HG03565 (cell line): ENCODE results near the gene GNS.
A peak's percentile ranks its signal among the peaks of the same experiment; 100 is the strongest.

ENCODE experiments used
- ATAC-seq: cut with Tn5 transposase; IDR thresholded peaks from one replicate; pipeline ENCODE4 v1.9.1; 2021; ENCODE audit warnings: mild to moderate bottlenecking, moderate library complexity; ENCODE audit not compliant: unreplicated experiment

GNS gene

DNA sequence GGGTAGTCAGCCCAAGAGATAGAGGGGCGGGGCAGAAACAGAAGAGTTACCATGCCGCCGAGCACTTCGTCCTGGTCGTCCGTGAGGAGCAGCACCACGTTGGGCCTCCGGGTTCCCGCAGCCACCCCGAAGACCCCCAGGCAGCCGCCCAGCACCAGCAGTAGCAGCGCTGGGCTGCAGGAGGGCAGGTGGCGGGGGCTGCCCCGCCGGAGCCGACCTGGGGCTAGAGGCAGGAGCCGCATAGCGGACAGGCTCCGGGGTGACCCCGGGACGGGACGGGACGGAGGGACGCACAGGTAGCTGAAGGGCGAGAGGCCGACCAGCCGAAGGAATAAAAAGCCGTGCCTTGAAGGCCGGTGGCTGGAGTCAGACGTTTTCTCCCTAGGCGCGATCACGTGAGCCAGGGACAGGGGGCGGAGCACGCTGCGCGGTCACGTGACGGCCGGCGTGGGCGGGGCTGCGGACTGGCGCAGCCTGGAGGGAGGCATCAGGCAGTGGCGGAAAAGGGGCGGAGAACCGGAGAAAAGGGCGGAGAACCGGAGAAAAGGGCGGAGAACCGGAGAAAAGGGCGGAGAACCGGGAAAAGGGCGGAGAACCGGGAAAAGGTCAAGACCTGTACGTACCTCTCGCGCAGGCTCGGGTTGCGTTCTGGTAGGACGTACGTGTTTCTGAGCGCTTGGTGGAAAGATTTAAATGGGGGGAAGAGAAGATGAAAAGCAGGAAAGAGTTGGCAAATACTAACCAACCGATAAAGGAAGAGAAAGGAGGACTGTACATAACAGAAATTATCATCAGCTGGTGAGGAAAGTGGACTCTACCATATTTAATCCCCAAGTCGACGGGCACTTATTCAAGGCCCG lies at the start of gene GNS:
Gene GNS, minus strand, starts transcription at position 372 of the 860 bp plus-strand sequence. Its CDS starts 130 bp downstream, at position 242.
- ATAC-seq, result peak; percentile 78

DNA sequence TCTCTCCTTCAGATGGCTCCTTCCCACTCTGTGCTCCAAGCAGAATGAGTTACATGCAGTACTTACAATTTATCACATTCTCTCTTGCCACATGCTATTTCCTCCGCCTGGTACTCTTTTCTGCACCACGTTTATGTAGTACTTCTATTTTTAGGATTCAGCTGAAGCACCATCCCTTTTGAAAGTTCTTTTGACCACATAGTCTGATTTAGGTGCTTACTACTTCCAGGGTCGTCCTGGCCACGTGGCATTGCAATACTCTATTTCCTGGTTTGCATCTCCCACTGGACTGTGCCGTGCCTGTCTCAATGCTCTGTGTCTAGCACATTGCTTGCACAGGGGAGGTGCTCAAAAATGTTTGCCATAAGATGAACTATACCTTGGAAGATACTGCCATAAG lies 48.9 kb upstream of the GNS start:
- ATAC-seq, result peak; percentile 45

DNA sequence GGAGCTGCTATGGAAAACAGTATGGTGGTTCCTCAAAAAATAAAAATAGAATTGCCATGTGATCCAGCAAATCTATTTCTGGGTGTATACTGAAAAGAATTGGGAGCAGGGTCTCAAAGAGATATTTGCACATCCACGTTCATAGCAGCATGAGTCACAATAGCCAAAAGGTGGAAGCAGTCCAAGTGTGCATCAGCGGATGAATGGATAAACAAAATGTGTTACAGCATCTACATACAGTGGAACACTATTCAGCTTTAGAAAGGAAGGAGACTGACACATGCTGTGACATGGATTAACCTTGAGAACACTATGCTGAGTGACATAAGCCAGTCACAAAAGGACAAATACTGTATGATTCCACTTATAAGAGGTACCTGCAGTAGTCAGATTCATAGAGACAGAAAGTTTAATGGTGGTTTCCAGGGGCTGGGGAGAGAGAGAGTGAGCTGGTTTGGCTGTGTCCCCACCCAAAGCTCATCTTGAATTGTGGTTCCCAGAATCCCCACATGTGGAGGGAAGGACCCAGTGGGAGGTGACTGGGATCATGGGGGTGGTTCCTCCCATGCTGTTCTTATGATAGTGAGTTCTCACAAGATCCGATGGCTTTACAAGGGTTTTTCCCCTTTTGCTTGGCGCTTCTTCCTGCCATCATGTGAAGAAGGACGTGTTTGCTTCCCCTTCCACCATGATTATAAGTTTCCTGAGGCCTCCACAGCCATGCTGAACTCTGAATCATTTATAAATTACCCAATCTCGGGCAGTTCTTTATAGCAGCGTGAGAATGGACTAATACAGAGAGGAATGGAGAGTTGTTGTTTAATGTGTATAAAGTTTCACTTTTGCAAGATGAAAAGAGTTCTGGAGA lies 47.6 kb upstream of the GNS start:
- ATAC-seq, result no peak

DNA sequence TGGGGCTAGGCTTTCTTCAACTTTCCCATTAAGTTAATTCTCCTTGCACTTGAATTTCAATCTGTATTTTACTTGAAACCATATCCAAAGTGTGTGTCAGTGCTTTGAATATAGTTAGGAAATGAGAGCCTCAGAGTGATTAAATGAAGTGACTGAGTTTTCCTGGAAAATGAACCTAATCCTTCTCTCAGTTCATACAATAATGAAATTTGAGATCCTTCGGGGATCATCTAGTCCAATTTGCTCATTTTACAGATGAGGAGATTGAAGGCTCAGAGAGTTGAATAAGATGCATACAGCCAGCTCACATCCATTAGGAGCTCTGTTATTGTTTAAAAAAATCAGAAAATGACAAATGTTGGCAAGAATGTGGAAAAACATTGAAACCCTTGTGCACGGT lies 47.0 kb upstream of the GNS start:
- no peak for ATAC-seq

DNA sequence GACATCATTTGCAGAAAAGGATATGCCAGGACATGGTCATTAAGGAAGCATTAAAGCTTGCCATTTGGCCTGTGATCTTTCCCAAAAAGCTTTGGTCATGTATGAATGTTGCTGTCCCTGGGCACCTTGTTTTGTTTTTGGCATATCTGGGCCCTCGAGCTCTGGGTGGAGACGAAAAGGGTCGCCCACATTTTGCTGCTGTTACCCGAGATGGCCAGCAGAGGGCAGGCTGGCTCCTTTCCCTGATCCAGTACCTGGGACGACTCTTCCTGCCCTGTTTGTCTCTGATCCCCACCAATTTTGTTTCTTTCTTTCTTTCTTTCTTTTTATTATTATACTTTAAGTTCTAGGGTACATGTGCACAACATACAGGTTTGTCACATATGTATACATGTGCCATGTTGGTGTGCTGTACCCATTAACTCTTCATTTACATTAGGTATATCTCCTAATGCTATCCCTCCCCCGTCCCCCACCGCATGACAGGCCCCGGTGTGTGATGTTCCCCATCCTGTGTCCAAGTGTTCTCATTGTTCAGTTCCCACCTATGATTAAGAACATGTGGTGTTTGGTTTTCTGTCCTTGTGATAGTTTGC lies 43.1 kb upstream of the GNS start:
- peak; percentile 45 for ATAC-seq

DNA sequence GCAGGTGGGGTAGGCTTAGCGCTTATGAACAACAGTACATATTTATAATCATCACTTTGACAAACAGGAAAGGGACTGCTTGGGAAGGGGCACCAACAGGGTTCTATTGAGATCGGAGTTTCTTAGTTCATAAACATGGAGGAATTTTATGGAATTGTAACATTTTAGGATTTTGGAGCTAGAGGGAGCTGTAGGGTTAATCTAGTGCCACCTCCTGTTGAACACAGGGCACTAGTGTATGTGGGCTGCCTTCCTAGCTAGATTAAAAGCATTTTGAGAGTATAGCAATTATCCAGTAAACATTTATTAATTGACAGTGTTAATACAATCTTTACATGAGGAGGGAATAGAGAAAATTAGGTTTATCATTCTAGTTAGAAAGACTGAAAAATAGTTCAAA lies 42.2 kb upstream of the GNS start:
- ATAC-seq, result no peak

DNA sequence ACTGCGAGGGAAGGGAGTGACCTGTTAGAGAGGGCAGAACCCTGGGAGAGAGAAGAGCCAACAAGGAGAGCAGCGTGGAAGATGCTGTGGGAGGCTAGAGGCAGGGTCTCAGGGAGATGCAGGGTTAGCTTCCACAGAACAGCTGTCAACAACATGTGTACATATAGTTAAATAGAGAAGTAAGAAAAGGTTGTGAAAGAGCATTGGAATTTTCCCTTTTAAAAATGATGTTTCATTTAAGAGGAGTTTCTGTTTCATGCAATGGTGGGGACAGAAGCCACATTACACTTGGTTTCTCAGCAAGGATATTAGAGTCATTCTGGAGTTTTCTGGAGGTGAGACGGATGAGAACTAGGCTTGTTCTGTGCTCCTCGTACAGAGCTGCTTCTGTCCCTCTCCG lies 41.4 kb upstream of the GNS start:
- ATAC-seq, result peak; percentile 40

DNA sequence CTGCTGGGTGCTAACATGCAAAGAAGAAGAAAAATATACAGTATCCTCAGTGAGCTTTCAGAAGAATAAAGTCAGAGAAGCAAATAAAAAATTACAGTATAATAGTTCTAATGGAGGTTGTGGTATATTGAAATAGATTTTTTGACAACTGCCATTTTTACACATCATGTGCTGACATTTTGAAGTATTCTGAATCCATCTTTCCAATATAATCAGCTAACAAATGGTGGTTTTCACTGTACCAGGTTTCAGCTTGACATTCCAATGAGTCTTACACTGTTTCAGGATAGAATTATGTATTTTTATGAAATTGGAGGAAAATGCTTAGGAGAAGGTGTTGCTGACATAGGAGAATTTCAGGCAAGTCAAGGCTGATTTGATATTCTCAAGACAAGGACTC lies 39.0 kb upstream of the GNS start:
- ATAC-seq, result no peak

DNA sequence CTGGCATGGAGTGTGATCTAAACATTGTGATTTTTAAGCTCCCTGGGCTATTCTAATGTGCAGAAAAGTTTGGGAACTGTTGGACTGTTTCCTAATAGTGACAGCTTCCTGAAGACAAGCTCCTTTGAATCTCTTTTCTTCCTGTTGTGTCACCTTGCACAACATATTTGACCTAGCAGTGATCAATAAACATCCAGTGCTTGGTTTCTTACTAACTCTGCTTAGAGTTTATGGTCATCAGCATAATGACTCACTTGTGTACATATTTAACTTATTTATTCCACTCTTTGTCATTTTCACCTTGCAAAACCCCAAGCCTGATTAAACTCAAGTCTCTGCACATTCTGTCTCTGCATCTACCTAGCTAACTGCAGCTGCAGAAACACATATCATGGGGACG lies 38.0 kb upstream of the GNS start:
- ATAC-seq, result no peak

DNA sequence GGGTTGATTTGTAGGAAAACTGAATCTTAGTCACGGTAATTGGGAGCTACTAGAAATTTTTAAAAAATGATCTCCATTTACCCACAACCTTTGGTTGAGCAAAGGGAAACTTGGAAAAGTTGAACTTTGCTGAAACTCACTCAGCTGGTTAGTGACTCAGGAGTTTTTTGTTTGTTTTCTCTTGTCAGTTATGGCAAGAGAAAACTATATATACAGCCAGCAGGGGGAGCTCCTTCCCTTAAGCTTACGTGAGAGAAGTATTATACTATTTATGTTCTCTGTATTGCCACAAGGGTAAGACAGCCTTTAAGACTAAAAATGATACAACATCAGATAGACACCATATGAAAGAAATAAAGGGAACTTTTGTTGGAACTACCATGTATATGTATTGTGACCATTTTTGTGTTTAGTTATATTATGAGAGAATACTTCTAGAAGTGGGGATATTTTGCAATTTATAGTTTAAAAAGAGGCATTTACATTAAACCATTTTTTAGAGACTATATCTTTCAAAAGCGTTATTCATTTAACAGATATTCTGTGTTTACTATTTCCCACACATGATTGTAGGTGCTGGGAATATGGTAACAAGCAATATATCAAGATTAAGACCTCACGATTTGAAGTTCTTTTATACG lies 37.1 kb upstream of the GNS start:
- ATAC-seq, result peak; percentile 77

DNA sequence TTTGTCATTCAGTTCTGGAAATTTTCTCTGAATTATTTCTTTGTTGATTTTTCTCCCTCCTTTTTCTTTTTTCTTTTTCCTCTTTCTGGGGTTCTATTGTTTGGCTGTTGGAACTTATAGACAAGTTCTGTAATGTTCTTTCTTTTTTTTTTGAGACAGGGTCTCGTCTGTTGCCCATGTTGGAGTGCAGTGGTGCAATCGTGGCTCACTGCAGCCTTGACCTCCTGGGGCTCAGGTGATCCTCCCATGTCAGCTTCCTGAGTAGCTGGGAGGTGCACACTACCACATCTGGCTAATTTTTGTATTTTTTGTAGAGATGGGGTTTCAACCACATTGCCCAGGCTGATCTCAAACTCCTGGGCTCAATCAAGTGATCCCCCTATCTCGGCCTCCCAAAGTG lies 35.1 kb upstream of the GNS start:
- no peak for ATAC-seq

DNA sequence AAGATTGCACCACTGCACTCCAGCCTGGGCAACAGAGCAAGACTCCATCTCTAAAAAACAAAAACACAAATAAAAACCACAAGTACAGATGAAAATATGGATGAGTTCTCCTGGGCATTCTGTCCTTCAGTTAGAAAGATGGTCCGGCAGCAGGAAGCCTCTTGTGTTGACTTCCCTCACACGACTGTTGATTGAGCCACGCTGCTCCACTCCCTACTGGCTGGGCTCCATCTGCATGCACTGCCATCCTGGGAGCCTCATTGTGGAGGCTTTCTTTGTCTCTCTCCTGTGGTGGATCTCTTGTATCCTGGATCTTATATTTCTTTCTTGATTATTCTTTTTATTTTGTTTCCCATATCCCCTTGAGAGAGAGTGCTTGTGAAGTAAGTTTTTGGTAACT lies 34.4 kb upstream of the GNS start:
- ATAC-seq, result no peak

DNA sequence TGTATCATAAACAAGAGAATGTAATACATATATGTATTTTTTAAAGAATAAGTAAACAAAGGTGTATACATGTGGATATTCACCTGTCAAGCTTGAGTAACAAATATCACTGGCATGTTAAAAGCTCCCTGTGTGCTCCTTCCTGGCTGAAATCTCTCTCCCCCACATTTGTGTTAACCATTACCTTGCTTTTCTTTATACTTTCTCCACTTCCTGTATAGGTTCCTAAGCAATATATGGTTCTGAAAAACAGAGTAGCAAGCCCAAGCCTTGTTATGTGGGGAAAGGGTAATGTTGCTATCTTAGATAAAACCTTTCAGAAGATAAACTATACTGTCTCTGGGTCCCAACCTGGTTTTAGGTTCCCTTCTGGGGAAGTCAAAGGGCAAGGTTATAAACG lies 32.9 kb upstream of the GNS start:
- no peak for ATAC-seq

DNA sequence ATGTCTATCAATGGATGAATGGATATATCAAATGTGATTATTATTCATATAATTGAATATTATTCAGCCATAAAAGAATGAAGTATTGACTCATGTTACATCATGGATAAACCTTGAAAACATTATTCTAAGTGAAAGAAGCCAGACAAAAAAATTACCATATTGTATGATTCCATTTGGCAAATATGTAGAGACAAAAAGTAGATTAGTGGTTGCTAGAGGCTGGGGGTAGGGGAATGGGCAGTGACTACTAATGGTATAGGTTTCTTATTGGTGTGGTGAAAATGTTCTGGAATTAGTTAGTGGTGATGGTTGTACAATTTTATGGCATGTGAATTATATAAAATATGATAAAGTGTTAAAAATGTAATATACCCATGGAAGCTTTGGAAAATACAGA lies 31.8 kb upstream of the GNS start:
- ATAC-seq, result no peak

DNA sequence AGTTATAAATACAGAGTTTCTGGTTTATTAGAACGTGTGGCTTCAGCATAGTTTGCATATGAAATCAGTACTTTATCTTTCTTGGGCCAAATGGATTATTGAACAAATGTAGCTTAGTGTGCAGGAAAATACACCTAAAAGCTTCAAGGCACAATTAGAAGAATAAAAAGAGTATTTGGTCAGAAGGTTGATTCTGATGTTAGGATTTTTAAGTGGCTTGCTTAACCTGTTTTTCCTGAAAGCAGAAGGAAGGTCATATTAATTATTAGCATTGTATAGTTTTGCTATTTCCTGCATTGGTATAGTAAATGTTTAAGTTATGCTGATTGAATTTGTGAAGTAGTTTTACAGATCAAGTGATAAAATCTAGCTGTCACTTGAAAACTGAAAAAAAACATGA lies 31.0 kb upstream of the GNS start:
- no peak for ATAC-seq

DNA sequence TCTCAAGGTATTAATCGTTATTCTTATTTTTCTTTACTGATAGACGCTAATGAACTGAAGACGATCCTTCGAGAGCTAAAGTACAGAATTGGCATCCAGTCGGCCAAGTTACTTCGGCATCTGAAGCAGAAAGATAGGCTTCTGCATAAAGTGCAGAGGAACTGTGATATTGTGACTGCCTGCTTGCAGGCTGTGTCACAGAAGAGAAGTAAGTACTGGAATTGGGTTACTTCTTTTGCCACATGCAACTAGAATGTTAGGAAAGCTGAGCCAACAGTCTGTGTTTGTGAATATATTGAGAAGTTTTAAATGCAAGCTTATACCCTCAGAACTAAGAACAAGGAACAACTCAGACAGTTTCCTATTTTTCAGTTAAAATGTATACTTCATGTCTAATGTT lies 26.6 kb upstream of the GNS start:
- ATAC-seq, result no peak

DNA sequence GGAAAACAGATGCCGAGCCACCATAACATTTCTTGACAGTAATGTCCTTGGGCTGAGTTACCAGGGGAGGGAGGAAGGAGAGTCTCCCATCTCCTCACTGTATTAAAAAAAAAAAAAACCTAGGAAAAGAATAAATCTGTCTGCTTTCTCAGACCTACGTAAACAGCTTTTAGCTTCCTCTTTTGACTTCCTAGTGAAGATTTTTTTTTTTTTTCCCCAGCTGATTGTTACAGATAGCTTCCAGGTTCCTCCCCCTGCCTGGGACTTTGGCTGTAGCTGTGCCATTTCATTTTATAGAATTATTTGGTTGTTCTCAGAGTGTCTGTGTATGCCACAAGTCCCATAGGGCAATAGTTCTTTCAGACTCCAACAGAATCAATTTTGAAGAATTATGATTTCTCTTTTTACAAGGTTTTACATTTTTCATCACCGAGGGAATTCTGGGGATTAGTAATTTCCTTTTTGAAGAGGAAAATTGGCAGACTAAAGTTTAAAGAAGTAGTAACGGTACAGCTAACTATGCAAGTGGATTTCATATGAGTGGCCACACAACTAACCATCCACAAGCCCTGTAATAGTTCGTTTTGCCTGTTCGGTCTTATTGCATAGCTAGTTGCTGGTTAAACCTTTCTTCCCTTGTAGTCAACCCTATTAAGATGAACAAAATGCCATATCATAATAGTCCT lies 23.1 kb upstream of the GNS start:
- ATAC-seq, result no peak

DNA sequence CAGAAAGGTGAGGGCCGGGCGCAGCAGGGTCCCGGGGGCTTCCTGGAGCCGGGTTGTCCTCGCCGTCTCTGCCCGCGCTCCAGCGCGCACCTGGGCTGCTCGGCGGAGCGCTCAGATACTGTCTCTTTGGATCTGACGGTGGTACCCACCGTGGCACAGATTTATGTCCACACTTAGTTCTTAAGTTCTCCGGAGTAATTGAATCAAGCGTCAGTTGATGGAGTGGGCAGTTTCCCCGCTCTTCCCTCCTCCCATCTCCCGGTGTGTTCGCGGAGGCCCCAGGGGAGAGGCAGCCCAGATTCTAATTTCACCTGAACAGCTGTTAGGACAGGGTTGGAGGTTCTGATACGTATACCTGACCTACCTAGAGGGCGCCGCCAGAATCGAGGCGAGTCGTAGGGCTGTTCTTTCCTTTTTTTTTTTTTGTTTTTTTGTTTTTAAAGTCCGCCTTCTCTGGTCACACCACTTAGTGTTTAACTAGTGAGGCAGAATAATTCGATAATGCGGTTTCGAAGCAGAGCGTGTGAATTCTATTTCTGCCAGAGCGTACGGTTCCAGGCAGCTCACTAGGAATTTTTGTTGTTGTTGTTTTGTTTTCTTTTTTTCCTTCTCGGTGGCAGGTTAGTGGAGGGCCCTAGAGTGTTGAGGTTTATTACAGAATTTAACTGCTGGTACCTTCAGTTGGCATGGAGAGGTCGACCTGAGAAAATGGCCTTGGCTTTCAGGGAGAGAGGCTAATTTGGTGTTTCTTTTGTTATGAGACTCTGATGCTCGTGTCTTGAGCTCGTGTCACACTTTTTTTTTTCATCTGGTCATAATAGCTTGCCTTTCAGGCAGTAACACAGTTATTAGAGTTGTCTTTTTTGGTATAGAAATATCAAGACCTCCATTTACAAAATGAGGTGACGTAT lies 22.3 kb upstream of the GNS start:
- no peak for ATAC-seq

DNA sequence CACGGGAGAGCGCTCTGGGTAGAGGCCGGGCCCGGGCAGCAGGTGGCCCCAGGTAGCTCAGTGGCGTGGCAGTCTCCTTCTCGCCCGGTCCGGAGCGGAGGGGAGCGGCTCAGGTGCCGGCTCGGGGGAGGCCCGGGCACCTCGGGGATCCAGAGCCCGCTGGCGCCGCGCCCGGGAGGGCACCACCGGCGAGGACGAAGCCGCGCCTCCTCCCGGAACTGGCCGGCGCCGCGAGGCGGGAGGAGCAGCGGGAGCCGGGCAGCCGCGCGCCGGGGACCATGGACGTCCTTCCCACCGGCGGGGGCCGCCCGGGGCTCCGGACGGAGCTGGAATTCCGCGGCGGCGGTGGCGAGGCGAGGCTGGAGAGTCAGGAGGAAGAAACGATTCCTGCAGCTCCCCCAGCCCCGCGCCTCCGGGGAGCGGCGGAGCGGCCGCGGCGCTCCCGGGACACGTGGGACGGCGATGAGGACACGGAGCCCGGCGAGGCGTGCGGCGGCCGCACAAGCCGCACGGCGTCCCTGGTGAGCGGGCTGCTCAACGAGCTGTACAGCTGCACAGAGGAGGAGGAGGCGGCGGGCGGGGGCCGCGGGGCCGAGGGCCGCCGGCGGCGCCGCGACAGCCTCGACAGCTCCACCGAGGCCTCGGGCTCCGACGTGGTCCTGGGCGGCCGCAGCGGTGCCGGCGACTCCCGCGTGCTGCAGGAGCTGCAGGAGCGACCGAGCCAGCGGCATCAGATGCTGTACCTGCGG lies 21.5 kb upstream of the GNS start:
- no peak for ATAC-seq
